ENCODE results near the gene SCAF11.
"Not testable (repeated sequence)": the region's sequence is repeated elsewhere in the genome, so short reads cannot be mapped to it uniquely, and the experiment has no call there.

The SCAF11 gene

GRCh38 chr12:46005823-46006222, 15.4 kb upstream of the SCAF11 start:
- no peak for DNase-seq (ENCODE audit: low read depth, low spot score)
- ChIA-PET POLR2A (no interaction called here), CTCF (interaction anchor here (0.7 to 2.6 kb wide), 12 partner anchors 9 to 593 kb away, joined by 3 to 30 read pairs (median 4); no protein-coding TSS in a partner anchor)
- H3K4me3 ChIP-seq (ENCODE audit: low read depth, low read length): no peak overlapping the region
- TF ChIP-seq CTCF (IDR thresholded peaks at IDR 0.05; ENCODE audit: insufficient read depth, low read length, missing control alignments): no peak

GRCh38 chr12:46005151-46005797, 14.9 kb upstream of the SCAF11 start:
- ChIA-PET CTCF (interaction anchor here (0.6 to 2.6 kb wide), 15 partner anchors 8 to 593 kb away, joined by 3 to 30 read pairs (median 5); no protein-coding TSS in a partner anchor), POLR2A (no interaction called here)
- TF ChIP-seq CTCF (IDR thresholded peaks at IDR 0.05; ENCODE audit: insufficient read depth, low read length, missing control alignments): no peak
- H3K4me3 ChIP-seq (ENCODE audit: low read depth, low read length): no peak overlapping the region
- no peak for DNase-seq (ENCODE audit: low read depth, low spot score)

GRCh38 chr12:46004715-46005114, 14.3 kb upstream of the SCAF11 start:
- no peak for TF ChIP-seq CTCF (IDR thresholded peaks at IDR 0.05; ENCODE audit: insufficient read depth, low read length, missing control alignments)
- CTCF ChIA-PET: interaction anchor here (0.6 to 2.5 kb wide), 10 partner anchors 8 to 592 kb away, joined by 3 to 30 read pairs (median 5); no protein-coding TSS in a partner anchor
- H3K4me3 ChIP-seq (ENCODE audit: low read depth, low read length): no peak overlapping the region
- no peak for DNase-seq (ENCODE audit: low read depth, low spot score)
- POLR2A ChIA-PET: no interaction called here

GRCh38 chr12:46000076-46000475, 9.7 kb upstream of the SCAF11 start:
- CTCF ChIA-PET: interaction anchor here (1.0 kb wide), 1 partner anchor 9 kb away, joined by 3 read pairs; no protein-coding TSS in a partner anchor
- DNase-seq (ENCODE audit: low read depth, low spot score); POLR2A ChIA-PET: not testable (repeated sequence)

GRCh38 chr12:45994736-45995135, 4.4 kb upstream of the SCAF11 start:
- ChIA-PET CTCF (interaction anchor here (0.7 to 2.3 kb wide), 2 partner anchors 10 to 103 kb away, joined by 5 to 9 read pairs; no protein-coding TSS in a partner anchor), POLR2A (no interaction called here)
- no peak overlapping the region for H3K4me3 ChIP-seq (ENCODE audit: low read depth, low read length)
- DNase-seq (ENCODE audit: low read depth, low spot score): no peak
- no peak for TF ChIP-seq CTCF (IDR thresholded peaks at IDR 0.05; ENCODE audit: insufficient read depth, low read length, missing control alignments)

More at GRCh38 chr12:46000076-46000475, 9.7 kb upstream of the SCAF11 start:
- H3K4me3 ChIP-seq (ENCODE audit: low read depth, low read length): not testable (repeated sequence)

GRCh38 chr12:45991284-45992249, 1.2 kb upstream of the SCAF11 start:
- ChIA-PET CTCF (interaction anchor here (0.6 to 2.7 kb wide), 18 partner anchors 8 to 239 kb away, joined by 3 to 12 read pairs (median 3); no protein-coding TSS in a partner anchor), POLR2A (interaction anchor here (0.5 to 3.0 kb wide), 2 partner anchors 77 to 693 kb away, joined by 3 to 12 read pairs; no protein-coding TSS in a partner anchor)
- TF ChIP-seq CTCF (IDR thresholded peaks at IDR 0.05; ENCODE audit: insufficient read depth, low read length, missing control alignments): no peak
- peak overlapping the region; percentile 57 for H3K4me3 ChIP-seq (ENCODE audit: low read depth, low read length)
- DNase-seq (ENCODE audit: low read depth, low spot score): no peak

Measured in AG04449 (cell line).